Mucosa of gallbladder (tissue), 1 donor: Measurements from ENCODE around the gene OBSCN. TPM values are rescaled to one million over a fixed set of nuclear protein-coding genes. Genes with fewer than 3 reads are reported as not detected.

Source experiments
- DNase-seq: peaks from one replicate; pipeline ENCODE4 v3.0.0-alpha.2; 2020; ENCODE audit warnings: low spot score
- total RNA-seq: library from RNA; stranded (reverse); gene quantifications from one replicate; pipeline ENCODE4 v1.2.1, GENCODE V29; 2021
- donor health status: DM: no; HTN: no; CAD: no.

Gene OBSCN
- total RNA-seq, 1 donor from 2014 or later = 25.8 TPM

DNA sequence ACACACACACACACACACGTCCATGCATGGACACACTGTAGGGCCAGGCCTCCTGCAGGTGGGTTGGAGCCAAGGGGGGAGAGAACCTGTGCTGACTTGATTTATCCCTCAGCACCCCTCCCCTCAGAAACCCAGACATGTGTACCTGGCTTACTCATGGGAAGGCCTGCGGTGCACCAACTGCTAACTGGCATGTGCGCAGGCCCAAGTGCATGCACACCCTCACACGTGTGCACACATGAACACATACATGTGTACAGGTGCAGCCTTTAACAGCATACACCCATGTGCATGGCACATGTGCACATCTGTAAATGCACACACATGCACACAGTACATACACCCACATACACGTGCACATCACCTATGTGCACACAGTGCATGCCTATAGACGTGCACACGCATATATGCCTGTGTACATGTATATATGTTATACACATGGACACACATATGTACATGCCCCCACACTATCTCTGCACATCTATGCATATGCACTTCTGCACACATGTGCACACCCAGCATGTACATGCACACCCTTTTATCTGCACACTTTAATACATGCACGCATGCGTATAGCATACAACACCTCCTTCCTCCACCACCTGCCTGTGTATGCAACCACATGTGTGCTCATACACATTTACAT is 131.3 kb downstream of the OBSCN start:
- no peak for DNase-seq

DNA sequence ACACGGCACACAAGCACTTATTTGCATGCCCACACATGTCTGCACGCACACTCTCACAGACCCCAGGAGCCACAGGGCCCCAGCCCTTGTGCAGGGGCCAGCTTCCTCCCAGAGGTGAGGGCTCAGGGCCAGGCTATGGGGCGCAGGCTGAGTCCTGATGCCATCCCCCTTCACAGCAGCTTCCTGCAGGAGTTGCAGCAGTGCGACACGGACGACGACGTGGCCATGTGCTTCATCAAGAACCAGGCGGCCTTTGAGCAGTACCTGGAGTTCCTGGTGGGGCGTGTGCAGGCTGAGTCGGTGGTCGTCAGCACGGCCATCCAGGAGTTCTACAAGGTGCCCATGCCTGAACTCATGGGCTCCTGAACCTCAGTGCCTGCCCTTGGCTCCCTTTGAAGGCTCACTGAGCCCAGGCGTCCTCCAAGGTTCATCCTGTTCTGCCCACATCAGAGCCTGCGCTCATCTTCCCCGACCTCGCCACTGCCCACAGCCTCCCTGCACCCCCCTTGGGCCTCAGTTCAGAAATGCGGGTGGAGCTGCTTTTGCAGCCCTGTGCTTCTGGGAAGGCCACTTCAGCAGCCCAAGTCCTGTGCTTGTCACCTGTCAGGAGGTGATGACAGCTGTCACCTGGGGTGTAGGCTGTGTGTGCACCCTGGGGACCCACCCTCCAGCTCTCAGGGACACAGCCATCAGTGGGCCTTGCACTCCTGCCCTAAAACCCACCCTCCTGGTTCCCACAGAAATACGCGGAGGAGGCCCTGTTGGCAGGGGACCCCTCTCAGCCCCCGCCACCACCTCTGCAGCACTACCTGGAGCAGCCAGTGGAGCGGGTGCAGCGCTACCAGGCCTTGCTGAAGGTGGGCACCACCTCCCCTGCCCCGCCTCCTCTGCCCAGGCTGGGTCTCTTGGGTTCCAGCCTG is 132.2 kb downstream of the OBSCN start:
- DNase-seq = no peak

DNA sequence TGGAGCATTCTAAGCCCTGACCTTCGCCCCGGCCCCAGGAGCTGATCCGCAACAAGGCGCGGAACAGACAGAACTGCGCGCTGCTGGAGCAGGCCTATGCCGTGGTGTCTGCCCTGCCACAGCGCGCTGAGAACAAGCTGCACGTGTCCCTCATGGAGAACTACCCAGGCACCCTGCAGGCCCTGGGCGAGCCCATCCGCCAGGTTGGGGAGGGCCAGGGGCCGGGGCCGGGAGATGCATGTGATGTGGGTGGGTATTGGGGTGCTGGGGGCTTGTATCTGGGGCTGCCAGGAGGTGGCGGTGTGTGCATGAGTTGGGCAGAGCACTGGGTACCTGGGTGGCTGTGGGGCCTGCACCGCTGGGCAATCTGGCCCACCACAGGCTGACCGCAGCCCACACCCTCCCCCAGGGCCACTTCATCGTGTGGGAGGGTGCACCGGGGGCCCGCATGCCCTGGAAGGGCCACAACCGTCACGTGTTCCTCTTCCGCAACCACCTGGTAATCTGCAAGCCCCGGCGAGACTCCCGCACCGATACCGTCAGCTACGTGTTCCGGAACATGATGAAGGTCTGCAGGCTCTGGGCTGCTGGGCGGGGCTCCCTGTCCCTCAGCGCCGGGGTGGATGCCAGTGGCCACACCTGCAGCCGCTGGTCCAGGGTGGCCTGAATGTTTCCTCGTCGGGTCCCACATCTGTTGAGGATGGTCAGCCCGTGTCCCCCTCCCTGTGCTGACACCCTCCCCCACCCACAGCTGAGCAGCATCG is 133.0 kb downstream of the OBSCN start:
- no peak for DNase-seq

DNA sequence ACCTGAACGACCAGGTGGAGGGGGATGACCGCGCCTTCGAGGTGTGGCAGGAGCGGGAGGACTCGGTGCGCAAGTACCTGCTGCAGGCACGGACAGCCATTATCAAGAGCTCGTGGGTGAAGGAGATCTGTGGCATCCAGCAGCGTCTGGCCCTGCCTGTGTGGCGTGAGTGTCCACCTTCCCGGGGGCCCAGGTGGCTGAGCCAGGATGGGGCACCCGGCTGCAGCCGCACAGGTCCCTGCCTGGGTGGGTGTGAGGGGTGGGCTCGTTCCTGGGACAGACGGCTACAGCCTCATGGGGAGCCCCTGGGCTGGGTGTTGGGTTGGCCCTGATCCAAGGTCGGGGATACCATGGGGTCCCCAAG is 133.6 kb downstream of the OBSCN start:
- no peak for DNase-seq

DNA sequence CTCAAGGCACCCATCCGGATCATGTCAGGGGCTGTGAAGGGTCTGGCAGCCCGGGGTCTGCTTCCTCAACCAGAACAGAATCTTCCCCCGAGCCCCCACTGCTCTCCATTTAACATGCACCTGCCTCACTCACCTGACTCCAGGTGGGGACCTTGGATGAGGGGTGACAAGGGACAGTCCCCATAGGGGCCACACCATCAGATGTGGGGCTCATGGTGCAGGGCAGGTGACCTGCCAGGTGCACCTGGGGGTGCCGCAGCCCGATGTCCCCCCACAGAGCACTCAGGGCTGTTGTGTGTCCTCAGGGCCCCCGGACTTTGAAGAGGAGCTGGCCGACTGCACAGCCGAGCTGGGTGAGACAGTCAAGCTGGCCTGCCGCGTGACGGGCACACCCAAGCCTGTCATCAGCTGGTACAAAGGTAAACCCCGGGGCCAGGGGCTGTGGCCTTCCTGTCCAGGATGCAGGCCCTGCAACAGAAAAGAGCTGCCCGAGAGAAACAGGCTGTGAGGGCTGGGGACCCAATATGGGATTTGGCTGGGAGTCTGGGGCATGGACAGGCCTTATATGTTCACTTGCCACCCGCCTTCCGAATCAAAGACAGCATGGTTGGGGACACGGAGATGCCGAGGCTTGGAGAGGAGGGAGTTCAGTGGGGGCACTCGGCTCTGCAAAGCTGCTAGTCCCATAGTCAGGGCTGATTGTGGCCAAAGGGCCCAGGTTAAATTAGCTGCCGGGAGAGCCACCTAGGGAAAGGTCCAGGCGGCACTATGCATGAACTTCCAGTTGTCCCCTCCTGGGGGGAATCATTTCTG is 134.2 kb downstream of the OBSCN start:
- no peak for DNase-seq

DNA sequence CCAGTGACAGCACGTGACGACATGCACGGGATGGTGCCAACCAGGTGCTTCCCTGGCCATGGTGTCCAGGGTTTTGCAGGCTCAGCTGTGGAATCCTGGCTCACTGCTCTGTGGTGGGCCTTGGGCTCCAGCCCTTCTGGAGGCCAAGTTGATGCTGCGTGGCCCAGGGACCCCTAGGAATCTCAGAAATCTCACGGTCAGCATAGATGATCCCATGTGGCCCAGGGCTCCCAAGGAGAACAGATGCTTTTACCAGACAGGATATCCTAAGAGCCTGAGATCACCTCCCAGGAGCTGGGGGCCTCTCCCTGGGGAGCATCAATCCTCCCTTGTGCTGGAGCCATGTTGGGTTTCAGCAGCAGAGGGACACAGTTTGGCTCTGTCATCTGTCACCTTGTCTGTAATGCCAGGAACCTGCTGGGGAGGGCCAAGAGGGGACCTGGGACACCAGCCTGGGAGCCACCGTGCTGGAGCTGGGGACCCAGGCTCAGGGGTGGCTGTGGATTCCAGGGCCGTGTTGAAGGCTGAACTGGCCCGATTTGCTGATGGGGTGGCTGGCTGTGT is 134.9 kb downstream of the OBSCN start:
- DNase-seq = no peak

DNA sequence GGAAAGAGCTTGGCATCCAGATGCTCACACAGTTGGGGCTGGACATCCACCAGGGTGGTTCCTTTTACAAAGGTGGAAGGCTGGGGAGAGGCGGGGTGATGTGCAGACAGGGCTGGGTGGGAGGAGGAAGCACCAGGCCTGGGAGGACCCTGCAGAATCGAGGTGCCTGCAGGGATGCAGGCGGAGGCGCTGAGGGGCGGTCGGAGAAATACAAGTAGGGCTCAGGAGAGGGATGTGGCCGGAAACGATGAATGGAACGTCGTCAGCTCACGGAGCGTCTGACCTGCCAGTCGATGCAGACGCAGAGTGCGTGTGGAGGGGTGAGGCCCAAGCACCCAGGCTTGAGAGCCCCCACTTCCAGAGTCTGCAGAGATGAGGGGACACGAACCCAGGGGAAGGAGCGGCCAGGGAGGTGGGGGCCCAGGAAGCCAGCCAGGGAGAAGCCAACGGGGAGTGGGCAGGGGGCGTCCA is 135.4 kb downstream of the OBSCN start:
- DNase-seq = no peak

DNA sequence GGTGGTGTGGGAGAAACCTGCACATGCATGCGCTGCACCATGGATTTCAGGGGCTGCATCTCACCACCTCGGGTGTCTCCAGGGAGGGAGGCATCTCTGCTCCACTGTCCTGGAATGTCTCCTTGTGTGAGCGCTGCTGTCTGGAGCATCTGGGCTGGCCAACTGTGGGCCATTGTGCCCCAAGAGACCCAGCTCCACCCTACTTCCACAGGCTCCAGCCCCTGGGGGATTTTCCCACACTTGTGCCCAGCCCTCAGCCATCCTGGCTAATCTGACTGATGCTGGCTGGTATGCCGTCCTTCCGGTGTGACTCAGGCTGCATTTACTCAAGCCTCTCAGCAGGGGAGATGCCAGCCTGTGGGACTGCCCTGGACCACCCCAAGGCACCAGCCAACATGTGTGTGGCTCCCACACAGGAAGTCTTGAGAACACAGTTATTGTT is 136.8 kb downstream of the OBSCN start:
- no peak for DNase-seq

DNA sequence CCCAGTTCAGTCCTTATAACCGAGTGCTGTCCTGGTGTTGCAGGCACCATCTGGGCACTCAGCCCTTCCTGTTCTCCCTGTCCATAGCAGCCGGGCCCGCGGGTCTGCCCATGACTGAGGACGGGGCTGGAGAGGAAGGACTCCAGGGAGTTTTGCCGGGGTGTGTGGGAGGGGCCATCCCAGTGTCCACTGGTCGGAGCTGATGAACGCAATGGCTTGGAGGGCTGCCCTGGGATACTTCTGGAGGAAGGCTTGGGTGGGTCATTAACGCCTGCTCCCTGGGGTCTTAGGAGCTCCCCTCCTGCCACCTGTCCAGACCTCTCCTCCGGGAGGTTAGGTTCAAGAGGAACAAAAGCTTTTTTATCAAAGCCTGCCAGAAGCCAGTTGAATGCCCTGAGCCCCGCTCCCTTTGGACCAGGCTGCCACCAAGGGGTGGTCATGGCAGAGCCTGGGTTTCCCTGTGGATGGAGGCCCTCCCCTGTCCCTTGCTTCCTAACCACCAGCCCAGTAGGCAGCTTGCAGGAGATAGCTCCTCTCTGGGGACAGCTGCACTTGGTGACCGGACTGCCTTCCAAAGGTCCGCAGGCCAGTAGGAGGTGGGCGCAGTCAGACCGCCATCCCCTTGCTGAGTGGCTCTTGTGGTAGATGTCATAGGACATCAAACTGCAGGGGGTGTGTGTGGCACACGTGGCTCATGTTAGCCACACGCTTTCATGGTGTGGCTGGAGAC is 137.5 kb downstream of the OBSCN start:
- DNase-seq = no peak

DNA sequence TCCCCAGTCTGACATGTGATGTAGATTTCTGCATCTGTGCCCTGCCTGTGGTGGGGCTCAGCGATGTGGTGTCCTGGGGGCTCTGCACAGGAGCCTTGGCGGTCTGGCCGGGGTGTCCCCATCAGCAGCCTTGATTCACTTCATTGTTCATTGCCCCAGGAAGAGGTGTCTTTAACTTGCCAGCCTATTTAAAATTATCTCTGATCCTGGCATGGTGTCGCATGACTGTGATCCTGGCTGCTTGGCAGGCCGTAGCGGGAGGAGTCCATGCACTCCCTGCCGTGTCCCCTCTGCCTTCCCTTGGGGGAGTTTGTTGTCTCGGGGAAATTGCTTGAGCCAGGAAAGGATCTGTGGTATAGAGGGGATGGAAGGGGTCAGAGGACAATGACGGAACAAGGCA is 138.9 kb downstream of the OBSCN start:
- no peak for DNase-seq

DNA sequence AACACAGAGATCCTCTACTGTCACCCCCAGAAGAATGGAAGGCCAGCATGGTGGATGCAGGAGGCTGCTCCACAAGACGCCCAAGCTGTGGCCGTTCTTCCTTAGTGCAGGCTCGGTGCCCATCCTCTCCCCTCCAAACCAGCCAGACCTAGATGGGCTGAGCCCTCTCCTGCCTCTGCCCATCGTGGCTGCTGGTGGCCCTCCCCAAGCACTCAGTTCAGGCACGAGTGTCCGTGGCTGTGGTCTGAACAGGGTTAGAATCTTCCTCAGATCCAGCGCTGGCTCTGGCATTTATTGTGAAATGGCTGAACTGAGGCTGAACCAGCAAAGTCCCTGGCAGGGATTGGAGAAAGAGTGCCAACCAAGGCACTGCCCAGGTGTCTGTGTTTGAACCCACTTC is 139.3 kb downstream of the OBSCN start:
- no peak for DNase-seq

DNA sequence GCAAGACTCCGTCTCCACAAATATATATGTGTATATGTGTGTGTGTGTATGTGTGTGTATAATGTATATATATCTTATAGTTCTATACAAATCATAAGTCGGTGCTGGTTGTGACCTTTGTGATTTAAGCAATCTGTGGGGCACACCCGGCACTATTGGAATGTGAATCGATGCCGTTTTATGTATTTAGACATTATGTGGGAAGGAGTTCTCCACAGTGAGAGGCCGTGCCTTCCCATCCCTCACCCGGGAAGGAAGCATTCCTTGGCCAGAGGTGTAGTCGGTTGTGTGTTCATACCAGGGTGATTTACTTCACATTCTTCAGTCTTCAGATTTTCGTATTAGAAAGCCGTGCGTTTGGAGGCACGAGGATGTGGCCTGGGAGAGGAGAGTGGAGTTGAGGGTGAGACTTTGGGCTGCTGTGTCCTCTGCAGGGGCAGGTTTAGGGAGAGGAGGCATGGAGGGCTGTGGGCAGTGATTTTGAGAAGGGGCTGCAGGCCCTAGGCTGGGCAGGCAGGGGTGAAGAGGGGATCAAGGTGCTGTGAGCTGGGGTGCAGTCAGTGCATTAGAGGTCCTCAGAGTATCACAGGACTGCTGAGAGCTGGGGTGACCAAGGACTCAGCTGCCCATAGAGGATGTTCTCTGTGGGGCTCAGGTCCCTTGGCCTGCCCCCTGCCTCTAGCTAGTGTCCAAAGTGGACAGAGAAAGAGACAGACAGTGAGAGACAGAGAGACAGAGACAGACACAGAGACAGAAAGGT is 141.0 kb downstream of the OBSCN start:
- DNase-seq = peak; percentile 50

DNA sequence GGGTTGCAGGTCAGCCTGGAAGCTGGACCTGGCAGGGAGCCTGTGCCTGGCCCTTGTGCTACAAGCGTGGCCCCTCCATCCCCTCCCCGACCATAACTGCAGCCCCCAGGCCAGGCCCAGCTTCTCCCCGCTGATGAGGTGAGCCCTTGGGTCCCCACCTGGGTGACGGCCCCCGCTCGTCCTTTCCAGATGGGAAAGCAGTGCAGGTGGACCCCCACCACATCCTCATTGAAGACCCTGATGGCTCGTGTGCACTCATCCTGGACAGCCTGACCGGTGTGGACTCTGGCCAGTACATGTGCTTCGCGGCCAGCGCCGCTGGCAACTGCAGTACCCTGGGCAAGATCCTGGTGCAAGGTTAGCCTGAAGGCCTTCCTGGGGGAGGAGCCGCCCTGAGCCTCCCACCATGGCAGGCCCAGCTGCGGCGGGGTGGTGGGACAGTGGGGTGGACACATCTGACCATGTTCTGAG is 141.9 kb downstream of the OBSCN start:
- DNase-seq = no peak

DNA sequence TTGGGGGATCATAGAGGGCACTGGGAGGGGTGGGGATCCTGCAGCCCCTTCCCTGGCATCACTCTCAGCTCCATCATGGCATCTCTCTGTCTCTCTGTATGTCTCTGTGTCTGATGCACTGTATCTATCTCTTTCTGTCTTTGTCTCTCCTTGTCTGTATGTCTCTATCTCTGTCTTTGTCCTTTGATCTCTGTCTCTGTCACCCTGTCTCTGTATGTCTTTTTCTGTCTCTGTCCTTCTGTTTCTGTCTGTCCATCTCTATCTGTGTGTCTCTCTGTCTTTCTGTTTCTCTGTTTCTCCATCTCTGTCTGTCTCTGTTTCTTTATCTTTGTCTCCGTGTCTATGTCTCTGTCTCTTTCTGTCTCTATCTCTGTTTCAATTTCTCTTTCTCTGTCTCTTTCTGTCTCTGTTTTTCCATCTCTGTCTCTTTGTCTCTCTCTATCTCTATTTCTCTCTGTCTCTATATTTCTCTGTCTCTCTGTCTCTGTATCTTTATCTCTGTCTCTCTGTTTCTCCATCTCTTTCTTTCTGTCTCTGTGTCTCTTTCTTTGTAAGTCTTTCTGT is 142.4 kb downstream of the OBSCN start:
- no peak for DNase-seq

DNA sequence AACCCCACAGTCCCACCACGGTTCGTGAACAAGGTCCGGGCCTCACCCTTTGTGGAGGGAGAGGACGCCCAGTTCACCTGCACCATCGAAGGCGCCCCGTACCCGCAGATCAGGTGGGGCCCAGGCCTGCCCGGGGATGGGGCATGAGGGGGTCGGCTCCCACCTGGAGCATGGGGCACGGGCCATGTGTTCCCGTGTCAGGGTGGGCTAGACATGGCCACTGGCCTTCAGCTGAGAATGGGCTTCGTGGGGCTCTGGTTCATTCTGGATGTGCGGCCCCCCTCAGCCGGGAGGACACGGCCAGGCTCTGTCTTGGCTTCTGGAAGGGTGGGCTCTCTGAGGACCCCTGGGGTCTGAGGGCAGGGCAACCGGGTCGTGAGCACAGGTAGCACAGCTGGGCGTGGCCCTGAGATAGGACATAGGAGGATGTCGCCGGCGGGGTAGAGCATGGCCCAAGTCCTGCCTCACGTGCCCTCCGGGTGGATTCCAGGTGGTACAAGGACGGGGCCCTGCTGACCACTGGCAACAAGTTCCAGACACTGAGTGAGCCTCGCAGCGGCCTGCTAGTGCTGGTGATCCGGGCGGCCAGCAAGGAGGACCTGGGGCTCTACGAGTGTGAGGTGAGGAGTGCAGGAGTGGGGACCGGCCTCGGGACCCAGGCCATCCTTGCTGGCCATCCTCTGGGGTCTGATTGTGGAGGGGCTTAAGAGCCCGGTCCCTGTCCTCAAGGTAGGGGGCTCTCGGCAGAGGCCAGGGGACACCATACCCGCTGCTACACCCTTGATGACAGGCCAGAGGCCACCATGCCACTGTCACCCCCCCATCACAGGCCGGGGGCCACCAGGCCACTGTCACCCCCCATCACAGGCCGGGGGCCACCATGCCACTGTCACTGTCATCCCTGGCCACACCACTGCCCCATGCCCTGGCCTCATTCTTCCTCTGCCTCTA is 143.3 kb downstream of the OBSCN start:
- DNase-seq = no peak

DNA sequence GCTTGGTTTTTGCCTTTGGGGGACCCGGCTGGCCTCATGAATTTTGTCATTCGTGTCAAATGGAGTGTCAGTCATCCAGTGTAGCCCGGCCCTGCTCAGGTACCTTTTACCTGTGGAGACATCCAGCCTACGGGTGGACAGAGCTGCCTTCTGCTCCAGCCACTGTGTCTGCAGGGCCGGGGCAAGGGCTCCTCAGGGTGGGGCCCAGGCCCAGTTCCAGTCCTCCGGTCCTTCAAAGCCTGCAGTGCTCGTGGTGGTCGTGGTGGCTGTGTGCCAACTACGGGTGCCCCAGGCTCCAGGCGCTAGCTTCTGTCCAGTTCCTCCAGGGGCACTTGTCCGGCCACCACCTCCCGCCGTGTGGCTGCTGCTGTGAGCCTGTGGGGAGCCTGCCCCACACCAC is 144.0 kb downstream of the OBSCN start:
- no peak for DNase-seq

DNA sequence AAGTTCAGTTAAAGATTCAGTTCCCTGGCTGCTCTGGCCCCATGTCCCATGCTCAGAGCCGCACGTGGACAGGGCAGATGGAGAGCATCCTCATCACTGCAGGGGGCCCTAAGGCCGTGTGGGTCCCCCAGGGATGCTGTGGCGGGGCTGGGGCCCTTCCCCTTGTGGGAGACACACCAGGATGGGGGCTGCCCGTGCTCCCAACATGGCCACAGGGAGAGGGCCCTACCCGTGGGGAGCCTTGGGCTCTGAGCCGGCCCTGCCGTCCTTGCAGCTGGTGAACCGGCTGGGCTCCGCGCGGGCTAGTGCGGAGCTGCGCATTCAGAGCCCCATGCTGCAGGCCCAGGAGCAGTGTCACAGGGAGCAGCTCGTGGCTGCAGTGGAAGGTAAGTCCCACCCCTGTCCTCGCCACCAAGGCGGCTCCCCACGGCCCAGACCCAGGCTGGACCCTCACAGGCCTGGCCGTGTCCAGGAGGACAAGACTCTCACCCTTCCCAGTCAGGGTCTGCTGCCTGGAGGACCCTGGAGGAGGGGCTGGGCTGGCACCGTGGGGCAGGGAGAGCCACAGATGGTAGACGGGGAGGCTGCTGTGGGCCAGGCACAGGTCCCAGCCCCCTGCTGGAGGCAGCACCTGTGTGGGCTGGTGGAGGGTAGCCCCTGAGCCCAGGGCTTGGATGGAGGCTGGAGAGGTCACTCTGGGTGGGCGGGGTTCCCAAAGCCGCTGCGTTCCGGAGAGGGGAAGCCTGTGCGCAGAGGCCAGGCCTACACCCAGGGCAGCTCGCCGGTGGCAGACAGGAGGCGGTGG is 145.0 kb downstream of the OBSCN start:
- DNase-seq = no peak
